Ishikawa (cell line): ENCODE data around the gene GABRD.

ENCODE experiments used
- CEBPB ChIP-seq: IDR thresholded peaks from 2 replicates; pipeline ENCODE4 v1.6.1; 2012
- FOXM1 ChIP-seq: IDR thresholded peaks from 2 replicates; pipeline ENCODE4 v1.6.1; 2012; ENCODE audit warnings: low read depth, borderline replicate concordance
- NFIC ChIP-seq: IDR thresholded peaks from 2 replicates; pipeline ENCODE4 v1.6.1; 2012
- RAD21 ChIP-seq: IDR thresholded peaks from 2 replicates; pipeline ENCODE4 v1.6.1; 2012; ENCODE audit warnings: low read depth
- TF ChIP-seq, protein P1 (sequence below): IDR thresholded peaks from 2 replicates; pipeline ENCODE4 v1.6.1; 2012

- TF ChIP-seq RAD21 (no peak), NFIC (no peak), FOXM1 (no peak), CEBPB (no peak)
- TF ChIP-seq, protein P1, sequence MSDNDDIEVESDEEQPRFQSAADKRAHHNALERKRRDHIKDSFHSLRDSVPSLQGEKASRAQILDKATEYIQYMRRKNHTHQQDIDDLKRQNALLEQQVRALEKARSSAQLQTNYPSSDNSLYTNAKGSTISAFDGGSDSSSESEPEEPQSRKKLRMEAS, result no peak
Measured at GRCh38 chr1:2025491-2025981, 6.4 kb downstream of the GABRD start.
